Measurements from ENCODE around the gene SIL1.
"Not testable (repeated sequence)": the region's sequence is repeated elsewhere in the genome, so short reads cannot be mapped to it uniquely, and the experiment has no call there.

SIL1 gene

DNA sequence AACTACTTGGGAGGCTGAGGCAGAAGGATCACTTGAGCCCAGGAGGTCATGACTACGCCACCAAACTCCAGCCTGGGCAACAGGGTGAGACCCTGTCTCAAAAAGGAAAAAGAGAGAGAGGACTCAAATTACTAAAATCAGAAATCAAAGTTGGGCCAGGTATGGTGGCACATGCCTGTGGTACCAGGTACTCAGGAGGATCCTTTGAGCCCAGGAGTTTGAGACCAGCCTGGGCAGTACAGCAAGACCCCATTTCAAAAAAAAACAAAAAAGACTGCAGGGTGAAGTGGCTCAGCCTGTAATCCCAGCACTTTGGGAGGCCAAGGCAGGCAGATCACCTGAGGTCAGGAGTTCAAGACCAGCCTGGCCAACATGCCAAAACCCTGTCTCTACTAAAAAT, 23.8 kb downstream of the SIL1 start:
- not testable (repeated sequence) for DNase-seq (ENCODE audit: low spot score)

DNA sequence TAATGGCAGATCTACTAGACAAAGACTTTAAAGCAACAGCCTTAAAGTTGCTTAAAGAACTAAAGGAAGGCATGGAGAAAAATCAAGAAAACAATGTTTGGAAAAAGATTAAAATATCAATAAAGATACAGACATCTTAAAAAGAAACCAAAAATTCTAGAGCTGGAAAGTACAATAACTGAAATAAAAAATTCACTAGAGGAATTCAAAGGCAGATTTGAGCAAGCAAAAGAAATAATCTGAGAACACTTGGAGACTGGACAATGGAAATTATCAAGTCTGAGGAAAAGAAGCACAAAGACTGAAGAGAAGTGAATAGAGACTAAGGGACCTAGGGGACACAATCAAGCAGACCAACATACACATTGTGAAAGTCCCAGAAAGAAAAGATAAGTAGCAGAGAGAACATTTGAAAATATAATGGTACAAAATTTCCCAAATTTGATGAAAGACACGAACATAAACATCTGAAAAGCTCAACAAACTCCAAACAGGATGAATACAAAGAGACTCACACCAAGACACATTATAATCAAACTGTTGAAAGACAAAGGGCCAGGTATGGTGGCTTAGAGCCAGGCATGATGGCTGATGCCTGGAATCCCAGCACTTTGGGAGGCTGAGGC, 26.3 kb downstream of the SIL1 start:
- no peak for DNase-seq (ENCODE audit: low spot score)

DNA sequence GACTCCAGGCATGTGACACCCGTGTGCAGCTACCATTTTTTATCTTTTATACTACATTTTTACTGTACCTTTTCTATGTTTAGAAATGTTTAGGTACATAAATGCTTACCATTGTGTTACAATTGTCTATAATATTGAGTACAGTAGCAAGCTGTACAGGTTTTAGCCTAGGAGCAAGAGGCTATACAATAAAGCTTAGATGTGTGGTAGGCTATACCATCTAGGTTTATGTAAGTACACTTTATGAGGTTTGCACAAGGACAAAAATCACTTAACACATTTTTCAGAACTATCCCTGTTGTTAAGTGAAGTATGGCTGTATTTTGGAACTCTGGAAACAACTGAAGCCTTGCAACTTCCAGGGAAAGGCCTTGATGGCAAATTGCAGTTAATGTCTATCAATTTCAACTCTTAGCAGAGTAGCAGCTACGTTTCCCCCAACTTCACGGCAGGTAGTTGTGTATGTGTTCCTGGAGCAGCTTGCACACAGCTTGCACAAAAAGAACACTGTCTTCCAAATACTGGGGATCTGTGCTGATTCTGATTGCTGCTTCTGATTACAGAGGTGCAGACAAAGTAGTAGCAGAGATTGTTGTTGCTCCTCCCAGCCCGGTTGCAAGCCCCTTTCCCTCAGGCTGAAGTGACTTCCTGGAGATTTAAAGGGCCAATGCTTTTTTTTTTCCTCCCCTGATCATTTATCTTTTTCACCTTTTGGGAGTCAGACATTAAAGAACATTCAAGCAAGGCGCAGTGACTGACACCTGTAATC, 30.0 kb downstream of the SIL1 start:
- no peak for DNase-seq (ENCODE audit: low spot score)

DNA sequence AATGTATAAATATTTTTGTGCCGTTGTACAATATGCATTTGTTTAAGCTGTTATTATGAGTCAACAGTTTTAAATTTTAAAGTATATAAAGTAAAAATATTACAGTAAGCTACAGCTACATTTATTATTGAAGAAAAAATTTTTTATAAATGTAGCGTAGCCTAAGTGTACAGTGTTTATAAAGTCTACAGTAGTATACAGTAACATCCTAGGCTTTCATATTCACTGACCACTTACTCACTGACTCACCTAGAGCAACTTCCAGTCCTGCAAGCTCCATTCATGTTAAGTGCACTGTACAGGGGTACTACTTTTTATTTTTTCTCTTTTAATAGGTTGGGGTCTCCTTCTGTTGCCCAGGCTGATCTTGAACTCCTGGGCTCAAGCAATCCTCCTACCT, 30.6 kb downstream of the SIL1 start:
- DNase-seq (ENCODE audit: low spot score), result no peak

DNA sequence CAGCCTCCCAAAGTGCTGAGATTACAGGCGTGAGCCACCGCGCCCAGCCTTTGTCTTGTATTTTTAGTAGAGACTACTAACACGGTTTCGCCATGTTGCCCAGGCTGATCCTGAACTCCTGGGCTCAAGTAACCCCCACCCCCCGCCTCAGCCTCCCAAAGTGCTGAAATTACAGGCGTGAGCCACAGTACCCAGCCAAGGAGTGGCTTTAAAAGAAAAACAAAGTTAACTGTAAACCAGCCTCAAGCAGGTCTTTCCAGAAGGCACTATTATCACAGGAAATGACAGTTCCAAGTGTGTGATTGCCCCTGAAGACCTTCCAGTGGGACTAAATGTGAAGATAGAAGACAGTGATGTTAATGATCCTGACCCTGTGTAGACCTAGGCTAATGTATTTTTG, 31.1 kb downstream of the SIL1 start:
- no peak for DNase-seq (ENCODE audit: low spot score)

DNA sequence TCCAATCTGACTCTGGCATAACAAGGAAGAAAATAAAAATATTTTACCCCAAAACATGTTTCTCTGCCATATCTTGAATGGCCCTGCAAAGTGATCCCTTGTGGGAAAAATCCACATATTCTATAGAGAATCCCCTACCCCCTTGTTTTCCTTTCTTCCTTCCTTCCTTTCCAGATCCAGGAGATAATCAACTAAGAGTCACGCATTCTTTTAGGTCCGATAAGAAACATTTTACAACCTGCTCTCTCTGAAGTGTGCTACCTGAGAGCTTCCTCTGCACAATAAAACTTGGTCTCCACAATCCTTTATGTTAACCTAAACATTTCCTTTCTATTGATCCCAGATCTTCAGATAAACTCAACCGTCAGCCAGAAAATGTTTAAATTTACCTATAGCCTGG, 33.3 kb downstream of the SIL1 start:
- DNase-seq (ENCODE audit: low spot score), result not testable (repeated sequence)

DNA sequence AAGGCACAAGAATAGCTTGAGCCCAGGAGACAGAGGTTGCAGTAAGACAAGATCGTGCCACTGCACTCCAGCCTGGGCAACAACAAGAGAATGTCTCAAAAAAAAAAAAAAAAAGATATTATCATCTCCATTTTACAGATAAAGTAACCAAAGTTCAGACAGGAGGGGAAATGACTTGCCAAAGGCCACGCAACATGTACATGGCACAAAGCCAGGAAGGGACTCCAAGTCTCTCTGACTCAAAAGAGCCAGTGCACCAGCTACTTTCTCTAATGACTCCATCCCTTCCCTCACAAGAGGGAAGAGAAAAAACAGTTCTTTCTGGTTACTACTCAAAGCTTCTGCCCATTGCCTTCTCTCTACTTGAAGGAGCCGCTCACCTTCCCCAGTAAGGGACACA, 34.1 kb downstream of the SIL1 start:
- DNase-seq (ENCODE audit: low spot score), result no peak

DNA sequence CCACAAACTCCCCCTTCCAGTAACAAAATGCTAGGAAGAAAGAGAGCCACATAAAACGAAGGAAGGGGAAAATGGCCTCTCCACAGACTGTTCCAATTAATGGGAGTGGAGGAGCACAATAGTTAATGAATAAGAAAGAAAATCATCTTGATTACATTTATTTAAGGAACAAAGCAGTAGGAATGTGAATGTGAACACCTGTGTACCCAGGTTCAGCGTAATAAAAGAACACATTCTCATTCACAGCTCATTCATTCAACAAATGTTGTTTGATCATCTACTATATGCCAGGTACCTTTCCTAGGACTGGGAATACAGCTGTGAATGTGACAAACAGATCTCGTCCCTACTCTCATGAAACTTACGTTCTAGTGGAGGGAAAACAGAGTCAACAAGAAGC, 35.7 kb downstream of the SIL1 start:
- no peak for DNase-seq (ENCODE audit: low spot score)

DNA sequence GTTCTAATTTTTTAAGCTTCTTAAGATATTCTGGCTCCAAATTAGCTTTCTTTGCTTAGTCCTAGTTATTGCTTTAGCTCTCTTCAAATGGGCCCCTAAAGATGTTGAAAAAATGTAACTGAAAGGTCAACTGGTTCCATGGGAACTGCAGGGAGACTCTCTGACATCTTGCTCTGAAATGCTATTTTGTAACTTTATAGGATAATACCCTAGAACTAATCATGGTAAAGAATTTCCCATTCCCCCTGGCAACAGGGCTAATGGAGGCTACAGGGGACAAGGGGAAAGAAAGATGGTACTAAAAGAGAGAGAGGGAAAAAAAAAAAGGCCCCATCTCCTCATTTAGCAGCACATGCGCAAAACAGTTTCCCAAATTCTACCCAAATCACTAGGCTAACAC, 39.4 kb downstream of the SIL1 start:
- DNase-seq (ENCODE audit: low spot score), result no peak

DNA sequence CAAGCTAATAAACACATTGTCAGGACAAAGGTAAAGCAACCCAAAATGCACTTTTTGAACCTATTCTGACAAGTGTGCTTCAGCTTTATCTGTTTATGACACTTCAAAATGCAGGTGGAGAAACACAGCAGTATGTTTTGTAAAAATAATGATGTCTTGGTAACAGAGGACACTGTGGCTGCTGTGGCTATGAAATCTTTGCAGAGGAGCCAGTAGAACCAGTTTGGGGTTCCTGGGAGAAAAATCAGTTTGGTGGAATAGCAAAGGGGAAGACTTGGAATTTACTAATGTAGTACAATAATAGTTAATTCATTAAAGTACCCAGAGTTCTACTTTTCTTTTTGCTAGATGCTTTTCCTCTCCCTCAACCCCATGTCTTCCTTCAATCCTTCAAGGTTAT, 40.6 kb downstream of the SIL1 start:
- no peak for DNase-seq (ENCODE audit: low spot score)

DNA sequence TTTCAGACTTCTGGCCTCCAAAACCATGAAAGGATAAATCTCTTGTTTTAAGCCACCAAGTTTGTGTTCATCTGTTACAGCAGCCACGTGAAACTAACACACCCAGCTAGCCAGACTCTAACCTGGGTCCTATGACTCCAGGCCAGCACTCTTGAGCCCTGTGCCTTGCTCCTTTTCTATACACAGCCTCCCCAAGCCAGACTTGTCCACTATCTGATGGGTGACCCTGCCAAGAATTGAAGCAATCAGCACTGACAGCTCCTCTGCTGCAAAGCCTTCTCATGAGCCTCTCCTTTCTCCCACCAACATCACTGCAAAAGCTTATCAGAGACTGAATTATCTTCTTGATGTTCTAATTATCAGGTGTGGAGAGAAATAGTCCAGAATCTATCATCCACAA, 41.4 kb downstream of the SIL1 start:
- DNase-seq (ENCODE audit: low spot score), result no peak

DNA sequence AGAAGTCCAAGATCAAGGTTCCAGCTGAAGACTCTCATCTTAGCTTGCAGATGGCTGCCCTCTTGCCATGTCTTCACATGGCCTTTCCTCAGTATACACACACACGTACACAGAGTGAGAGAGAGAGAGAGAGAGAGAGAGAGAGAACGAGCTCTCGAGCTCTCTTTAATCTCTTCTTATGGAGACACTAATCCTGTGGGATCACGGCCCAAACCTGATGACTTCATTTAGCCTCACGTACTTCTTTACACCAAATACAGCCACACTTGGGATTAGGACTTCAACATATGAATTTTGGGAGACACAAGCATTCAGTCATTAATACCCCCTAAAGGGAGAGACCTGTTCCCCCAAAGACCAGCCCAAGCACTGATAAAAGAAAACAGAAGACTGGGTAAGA, 42.8 kb downstream of the SIL1 start:
- no peak for DNase-seq (ENCODE audit: low spot score)

DNA sequence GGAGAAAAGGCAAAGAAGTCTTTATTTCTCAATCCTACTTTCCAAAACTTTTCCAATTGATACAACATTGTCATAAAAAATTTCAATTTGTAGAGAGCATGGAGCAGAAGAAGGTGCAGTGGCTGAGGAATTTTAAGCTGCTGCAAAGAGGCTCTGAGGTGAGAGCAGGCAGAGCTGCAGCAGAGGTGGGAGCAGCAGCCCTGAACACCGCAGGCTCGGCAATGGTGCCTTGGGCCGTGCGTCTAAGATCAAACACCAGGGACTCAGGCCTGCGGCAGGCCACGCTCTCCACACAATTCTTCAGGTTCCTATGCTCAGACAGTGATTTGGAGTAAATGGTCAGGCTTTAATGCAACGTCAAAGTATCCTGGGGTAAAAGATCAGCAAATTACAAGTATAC, 46.3 kb downstream of the SIL1 start:
- DNase-seq (ENCODE audit: low spot score), result no peak

DNA sequence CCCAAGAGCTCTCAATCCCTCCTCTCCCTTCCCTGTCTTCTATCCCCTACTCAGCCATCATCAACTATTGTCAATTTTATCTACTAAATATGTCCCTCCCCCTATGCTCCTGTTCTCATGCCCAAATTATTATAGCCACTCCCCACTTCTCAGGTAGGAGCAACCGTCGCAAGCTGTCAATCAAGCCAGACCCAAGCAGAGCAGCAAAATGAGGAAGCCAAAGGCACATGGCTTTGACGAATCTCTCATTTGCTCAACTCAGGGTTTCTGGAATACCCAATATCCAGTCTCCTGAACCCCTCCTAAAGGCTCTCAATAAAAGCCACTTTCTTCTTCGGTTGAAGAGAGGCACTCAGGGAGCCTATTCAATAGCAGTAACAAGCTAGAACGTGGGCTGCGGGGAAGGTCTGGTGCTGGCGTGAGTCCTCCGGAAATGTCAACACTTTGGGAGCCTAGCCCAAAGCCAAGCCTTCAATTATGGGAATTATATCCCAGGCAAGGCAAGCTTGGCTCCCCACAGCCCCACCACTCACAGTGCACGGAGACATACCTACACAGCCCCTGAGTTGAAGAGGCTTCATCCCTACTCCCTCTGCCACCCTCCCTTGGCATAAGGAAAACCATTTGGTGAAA, 47.7 kb downstream of the SIL1 start:
- DNase-seq (ENCODE audit: low spot score), result no peak

DNA sequence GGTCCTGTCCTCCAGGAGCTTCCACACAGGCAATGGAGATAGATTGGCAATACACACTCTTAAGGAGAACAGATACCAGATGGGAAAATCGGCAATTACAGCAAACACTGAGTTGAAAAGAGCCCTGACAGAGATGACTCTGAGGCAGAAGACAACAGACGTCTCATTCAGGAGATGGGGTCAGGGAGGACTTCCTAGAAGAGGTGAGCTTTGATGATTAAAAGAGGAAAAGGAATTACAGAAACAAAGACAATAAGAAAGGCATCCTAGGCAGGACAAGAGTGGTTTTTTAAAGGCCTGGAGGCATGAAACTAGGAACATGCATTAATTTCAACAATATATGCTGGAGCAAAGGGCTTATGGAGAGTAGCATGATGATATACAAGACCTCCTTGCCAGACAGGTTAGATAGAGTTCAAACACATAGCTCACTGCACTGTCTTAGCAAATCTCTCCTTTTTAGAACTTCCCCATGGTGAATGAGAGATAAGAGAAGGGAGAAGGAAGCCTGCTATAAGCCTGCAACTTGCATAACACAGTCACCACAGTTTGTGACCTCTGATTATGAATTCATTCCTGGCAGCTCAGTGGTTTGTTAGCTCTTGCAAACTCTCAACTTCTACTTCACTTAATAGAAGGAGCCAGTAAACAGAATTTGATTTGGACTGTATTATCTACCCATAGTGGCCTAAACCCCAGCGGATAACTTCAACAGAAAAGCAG, 48.5 kb downstream of the SIL1 start:
- DNase-seq (ENCODE audit: low spot score), result no peak

DNA sequence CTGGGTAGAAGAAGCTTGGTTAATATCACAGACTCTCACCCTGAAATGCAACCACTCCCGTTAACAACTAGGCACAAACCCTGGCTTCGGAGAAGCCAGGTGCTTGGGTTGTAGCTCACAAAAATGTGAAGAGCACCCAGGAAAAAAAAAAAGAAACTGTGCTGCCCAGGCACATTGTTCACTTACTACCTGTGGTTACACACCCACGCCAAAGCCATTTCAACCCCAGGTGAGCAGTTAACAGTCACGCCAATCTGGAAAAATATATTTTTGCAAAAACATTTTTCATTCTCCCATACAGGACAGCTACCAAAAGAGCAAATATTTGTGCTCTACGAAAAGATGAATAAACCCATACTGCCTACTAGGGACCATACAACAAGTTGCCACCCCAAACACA, 49.2 kb downstream of the SIL1 start:
- no peak for DNase-seq (ENCODE audit: low spot score)

DNA sequence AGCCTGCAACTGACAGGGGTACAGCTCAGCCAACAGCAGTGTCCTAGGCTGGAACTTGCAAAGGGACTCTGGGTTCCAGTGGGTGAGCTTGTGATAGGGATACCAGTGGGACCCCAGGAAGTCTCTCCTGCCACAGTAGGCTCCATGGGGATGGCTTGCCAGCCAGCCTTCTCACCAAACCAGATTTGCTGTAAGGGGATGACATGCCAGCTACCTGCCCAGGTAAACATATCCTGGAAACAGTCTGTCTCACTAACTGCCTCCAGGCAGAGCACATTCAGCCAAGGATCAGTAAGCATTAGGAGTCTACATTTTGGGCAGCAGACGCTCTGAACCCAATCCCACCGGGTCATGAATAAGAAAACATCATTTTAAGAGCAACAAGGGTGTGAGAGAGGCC, 49.9 kb downstream of the SIL1 start:
- no peak for DNase-seq (ENCODE audit: low spot score)

DNA sequence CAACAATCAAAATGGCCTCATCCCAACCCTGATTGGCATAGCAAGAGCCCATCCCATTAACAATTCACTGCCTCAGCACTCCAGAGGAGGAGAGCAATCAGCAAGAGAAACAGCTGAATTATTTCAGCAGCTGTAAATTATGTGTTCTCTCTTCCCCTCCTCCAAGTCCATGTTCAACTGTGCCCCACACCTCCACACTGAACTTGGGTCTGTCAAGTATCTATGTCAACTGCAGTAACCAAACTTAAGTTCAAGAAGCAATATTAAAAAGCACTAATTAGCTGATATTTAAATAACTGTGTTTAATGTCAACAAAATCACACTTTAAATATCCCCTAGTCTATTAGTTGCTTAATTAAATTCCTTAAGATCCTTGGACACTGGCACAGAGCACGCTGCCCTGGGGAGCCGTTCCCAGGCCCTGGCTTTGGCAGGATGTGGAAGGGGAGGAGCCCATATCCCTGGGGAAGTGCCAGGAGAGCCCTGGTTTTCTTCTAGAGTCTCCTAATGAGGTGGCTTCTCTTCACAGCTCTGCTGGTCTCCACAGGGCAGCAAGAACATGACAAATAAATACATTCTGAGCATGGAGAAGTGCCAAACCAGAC, 50.6 kb downstream of the SIL1 start:
- no peak for DNase-seq (ENCODE audit: low spot score)

DNA sequence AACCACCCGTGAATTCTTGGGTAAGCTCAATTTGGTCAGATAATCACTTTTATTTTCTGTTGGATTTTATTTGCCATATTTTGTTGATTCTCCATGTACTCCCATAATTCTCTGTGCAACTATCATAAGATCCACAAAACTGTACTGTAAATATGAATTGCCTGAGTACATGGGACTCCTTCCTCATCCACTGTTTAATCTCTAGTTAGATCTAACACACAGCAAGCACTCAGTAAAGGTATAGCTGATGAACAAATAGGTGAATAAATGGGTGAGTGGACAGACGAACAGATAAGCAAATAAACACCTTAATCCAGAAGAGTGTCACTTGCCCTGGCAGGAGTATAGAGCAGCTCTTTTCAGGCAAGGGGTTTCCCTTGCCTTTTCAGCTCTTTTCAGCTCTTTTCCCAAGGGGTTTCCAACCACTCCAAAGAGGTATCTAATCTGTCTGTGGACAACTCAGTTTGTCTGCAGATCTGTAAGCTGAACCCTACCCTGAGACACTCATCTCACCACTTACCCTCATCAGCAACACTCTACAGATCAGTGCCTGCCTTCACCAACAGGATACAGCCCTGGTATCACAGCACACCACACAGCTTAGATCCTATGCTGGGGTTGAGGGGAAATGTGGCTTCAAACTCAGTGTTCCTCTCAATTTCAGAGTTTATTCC, 51.2 kb downstream of the SIL1 start:
- DNase-seq (ENCODE audit: low spot score), result no peak

DNA sequence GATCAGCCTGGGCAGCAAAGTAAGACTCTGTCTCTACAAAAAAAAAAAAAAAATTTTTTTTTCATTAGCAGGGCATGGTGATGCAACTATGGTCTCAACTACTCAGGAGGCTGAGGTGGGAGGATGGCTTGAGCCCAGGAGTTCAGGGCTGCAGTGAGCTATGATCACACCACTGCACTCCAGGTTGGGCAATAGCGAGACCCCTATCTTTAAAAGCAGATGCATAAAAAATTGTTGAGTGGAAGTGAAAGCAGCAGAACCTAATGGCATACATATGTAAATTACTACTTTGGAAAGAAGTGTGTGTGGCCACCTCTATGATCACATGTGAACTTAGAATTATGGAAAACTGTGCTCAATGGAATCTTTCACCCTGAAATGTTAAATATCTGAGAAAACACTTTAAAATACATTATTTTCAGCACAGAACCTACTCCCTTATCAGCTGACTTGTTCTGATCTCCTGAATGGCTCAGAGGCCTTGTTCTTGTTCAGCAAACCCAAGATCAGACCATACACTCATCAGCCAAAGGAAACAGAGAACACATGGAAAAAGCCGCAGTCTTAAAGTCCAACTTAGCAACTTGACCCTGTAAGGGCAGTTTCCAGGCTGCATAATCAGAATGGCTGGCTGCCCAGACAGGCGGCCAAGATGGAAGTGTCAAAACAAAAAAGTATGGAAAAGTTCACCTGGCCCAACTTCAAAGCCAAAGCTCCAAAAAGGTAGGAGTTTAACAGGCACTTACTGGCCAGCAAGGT, 56.5 kb downstream of the SIL1 start:
- DNase-seq (ENCODE audit: low spot score), result peak; percentile 37

DNA sequence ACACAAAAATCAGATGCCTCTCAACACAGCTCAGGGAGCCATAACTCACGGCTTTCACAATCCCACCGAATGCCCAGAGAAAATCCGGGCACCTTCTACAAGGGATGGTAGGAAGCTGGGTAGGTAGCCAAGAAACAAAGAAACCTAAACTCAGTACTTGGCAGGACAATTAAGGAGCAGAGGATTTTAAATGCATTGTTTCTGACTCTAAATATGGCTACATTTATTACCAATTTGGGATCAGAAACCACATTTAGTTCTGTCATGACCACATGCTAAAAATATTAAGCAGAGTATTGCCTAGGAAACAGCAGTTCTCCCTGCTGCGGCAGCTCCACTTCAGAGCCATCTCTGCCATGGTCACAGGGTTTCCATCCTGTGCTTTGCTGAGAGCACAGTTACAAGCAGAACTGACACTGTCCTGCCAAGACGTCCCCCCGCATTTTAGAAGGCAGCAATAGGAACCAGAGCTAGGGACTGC, 57.5 kb downstream of the SIL1 start:
- no peak for DNase-seq (ENCODE audit: low spot score)
